Measurements from ENCODE around the gene CEP43.

The CEP43 gene

GRCh38 chr6:167015302-167015701, 16.1 kb downstream of the CEP43 start:
- DNase-seq, result no peak

GRCh38 chr6:167020206-167020605, 21.0 kb downstream of the CEP43 start:
- DNase-seq, result no peak

GRCh38 chr6:167027308-167027707, 28.1 kb downstream of the CEP43 start:
- DNase-seq, result no peak

GRCh38 chr6:167027772-167028171, 28.6 kb downstream of the CEP43 start:
- no peak for DNase-seq

- DNase-seq, result no peak
Observed at GRCh38 chr6:167030222-167031072, 31.2 kb downstream of the CEP43 start.

GRCh38 chr6:167031082-167031709, 32.0 kb downstream of the CEP43 start:
- DNase-seq, result no peak

GRCh38 chr6:167034056-167034455, 34.9 kb downstream of the CEP43 start:
- DNase-seq, result no peak

- no peak for DNase-seq
Observed at GRCh38 chr6:167037762-167038161, 38.6 kb downstream of the CEP43 start.

GRCh38 chr6:167044696-167045095, 45.5 kb downstream of the CEP43 start:
- DNase-seq, result no peak

GRCh38 chr6:167045828-167046580, 46.8 kb downstream of the CEP43 start:
- no peak for DNase-seq

GRCh38 chr6:167046861-167047495, 47.8 kb downstream of the CEP43 start:
- DNase-seq, result no peak

GRCh38 chr6:167047554-167047953, 48.4 kb downstream of the CEP43 start:
- no peak for DNase-seq
